Measurements from ENCODE around the gene RFPL3. TPM values are rescaled to one million over a fixed set of nuclear protein-coding genes. Genes with fewer than 3 reads are reported as not detected.

RFPL3 gene
- polyA plus RNA-seq, 2 of the 4 experiments (the other 2 are of a cell fraction): not detected

- TF ChIP-seq CTCF (IDR thresholded peaks at IDR 0.05) (peak; percentile 51), POLR2AphosphoS2 (conservative IDR thresholded peaks at IDR 0.05; ENCODE audit: low read length) (no peak)
Observed at GRCh38 chr22:32378707-32379272, 21.1 kb downstream of the RFPL3 start (continued).

- ATAC-seq: no peak
- Histone ChIP-seq H3K4me1 (no peaks in the 10 kb centered on the region), H3K4me2 (no peak overlapping the region), H3K4me3 (no peak overlapping the region), H3K9me3 (no peaks in the 10 kb centered on the region), H3K27ac (no peak overlapping the region)
- DNase-seq (ENCODE audit: low read depth in 1 of 2, low spot score in 1 of 2): no peak
- no peak for FAIRE-seq
- POLR2A ChIA-PET: no interaction called here
- 40% methylated on average over 5 of the region's 5 CpGs for WGBS (ENCODE audit: missing lambda C conversion rate)
- no peak for TF ChIP-seq MYC (IDR thresholded peaks at IDR 0.05; ENCODE audit: borderline replicate concordance, low read length)
- TF ChIP-seq, protein P1, sequence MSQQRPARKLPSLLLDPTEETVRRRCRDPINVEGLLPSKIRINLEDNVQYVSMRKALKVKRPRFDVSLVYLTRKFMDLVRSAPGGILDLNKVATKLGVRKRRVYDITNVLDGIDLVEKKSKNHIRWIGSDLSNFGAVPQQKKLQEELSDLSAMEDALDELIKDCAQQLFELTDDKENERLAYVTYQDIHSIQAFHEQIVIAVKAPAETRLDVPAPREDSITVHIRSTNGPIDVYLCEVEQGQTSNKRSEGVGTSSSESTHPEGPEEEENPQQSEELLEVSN (IDR thresholded peaks at IDR 0.05; ENCODE audit: borderline replicate concordance, low read depth): no peak
- no peak for TF ChIP-seq NFE2L2 (conservative IDR thresholded peaks at IDR 0.05; ENCODE audit: low read length)
- TF ChIP-seq CBX8 (IDR thresholded peaks at IDR 0.05): no peak
- no peak for TF ChIP-seq TFCP2L1 (CRISPR knock-in tag; IDR thresholded peaks at IDR 0.05)
- TF ChIP-seq HDAC2 (IDR thresholded peaks at IDR 0.05): no peak
- TF ChIP-seq PHF8 (IDR thresholded peaks at IDR 0.05; ENCODE audit: borderline replicate concordance, low read depth): no peak
- no peak for TF ChIP-seq FOSB (CRISPR knock-in tag; IDR thresholded peaks at IDR 0.05)
- TF ChIP-seq ZC3H11A (IDR thresholded peaks at IDR 0.05): no peak
- TF ChIP-seq CHD4 (IDR thresholded peaks at IDR 0.05; ENCODE audit: borderline replicate concordance): no peak
- no peak for TF ChIP-seq NPAS2 (CRISPR knock-in tag; IDR thresholded peaks at IDR 0.05; ENCODE audit: borderline replicate concordance)
- no peak for TF ChIP-seq SMC3 (IDR thresholded peaks at IDR 0.05)
- TF ChIP-seq RARB (CRISPR knock-in tag; IDR thresholded peaks at IDR 0.05): no peak
- no peak for TF ChIP-seq CTCF (IDR thresholded peaks at IDR 0.05)
- TF ChIP-seq, protein P2, sequence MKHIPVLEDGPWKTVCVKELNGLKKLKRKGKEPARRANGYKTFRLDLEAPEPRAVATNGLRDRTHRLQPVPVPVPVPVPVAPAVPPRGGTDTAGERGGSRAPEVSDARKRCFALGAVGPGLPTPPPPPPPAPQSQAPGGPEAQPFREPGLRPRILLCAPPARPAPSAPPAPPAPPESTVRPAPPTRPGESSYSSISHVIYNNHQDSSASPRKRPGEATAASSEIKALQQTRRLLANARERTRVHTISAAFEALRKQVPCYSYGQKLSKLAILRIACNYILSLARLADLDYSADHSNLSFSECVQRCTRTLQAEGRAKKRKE (CRISPR knock-in tag; IDR thresholded peaks at IDR 0.05; ENCODE audit: low read depth): no peak
- TF ChIP-seq ZFP36 (IDR thresholded peaks at IDR 0.05; ENCODE audit: borderline replicate concordance, partially characterized antibody): no peak
- no peak for TF ChIP-seq PBX3 (IDR thresholded peaks at IDR 0.05)
- TF ChIP-seq HMGXB4 (CRISPR knock-in tag; IDR thresholded peaks at IDR 0.05; ENCODE audit: borderline replicate concordance): no peak
- TF ChIP-seq HOXB5 (CRISPR knock-in tag; IDR thresholded peaks at IDR 0.05): no peak
- no peak for TF ChIP-seq POLR2AphosphoS2 (conservative IDR thresholded peaks at IDR 0.05; ENCODE audit: low read length)
- CTCF ChIA-PET: interaction anchor here (0.7 kb wide), 1 partner anchor 176 kb away, joined by 3 read pairs; the partner anchor contains the start of gene RFPL2
Observed at GRCh38 chr22:32380991-32381390, 23.3 kb downstream of the RFPL3 start.
